ENCODE results near the gene ICE2.

The ICE2 gene

DNA sequence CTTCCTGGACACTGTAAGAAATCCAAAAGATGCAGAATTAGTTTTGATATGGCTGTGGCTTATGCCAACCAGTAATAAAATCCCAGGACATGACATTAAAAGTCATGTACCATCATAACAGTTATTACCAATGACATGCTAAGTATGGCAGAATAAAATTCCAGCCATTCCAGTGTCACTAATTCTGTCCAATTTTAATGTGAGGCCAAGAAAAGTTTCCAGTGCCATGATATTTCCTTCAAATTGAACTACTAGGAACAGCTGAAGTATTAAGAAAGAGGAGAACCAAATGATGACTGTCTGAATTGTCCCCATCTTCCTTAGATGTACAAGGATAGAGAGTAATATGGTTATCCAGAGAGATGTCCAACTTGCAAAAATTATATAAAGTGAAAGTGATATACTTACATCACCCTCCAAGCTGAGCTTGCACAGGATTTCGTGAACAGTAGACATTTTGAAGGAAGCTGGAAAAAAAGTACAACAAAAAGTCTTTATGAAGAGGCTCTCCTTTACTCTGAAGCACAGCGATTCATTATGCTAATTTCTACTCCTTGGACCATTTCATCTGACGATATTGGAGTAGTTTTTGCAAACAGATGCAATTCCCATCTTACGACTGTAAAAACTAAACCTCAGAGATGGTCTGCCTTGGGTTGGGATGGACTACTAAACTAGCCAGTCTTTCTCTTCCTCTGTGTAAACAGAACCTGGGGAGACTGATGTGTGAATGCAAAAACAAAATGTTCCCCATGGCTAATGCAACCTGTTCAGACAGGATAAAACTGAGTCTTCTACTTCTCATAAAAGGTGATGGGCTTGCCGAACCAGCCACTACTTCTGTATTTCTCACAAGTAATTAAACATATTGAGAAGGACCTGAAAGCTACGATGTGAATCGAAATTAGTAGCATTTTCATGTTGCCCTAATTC is 93.1 kb downstream of the ICE2 start:
- TF ChIP-seq, protein P1, sequence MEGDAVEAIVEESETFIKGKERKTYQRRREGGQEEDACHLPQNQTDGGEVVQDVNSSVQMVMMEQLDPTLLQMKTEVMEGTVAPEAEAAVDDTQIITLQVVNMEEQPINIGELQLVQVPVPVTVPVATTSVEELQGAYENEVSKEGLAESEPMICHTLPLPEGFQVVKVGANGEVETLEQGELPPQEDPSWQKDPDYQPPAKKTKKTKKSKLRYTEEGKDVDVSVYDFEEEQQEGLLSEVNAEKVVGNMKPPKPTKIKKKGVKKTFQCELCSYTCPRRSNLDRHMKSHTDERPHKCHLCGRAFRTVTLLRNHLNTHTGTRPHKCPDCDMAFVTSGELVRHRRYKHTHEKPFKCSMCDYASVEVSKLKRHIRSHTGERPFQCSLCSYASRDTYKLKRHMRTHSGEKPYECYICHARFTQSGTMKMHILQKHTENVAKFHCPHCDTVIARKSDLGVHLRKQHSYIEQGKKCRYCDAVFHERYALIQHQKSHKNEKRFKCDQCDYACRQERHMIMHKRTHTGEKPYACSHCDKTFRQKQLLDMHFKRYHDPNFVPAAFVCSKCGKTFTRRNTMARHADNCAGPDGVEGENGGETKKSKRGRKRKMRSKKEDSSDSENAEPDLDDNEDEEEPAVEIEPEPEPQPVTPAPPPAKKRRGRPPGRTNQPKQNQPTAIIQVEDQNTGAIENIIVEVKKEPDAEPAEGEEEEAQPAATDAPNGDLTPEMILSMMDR (IDR thresholded peaks at IDR 0.05; ENCODE audit: low read length, missing control alignments), result no peak
- peak; percentile 7 for DNase-seq (ENCODE audit: low read depth)
- H3K4me3 ChIP-seq (replicated peaks; ENCODE audit: low read depth, low read length), result no peak overlapping the region

DNA sequence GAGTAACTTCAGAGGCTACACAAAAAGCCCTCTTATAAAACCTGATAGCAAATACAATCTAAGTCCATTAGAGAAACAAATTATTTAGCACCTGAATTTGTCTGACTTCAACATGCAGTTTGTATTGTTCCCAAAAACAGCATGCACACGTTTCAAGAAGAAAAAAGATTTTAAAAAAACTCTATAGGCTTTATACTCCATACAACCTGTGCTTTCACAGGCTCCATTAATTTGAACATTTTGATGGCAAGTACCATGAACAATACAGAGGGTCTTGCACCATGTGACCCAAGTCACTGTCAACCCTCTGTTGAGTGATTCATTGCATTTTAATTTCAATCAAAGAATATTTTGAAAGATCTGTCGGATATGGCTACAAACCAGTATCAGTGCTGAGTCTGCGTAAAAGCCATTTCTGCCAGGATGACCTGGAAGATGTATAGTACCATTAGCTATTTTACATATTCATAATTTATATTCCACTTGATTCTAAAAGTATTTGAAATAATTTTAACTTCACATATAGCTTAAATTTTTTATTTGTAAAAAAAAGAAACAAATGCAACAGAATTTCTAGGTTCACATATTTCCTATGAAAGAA is 94.3 kb downstream of the ICE2 start:
- no peak for DNase-seq (ENCODE audit: low read depth)
- TF ChIP-seq, protein P1 (IDR thresholded peaks at IDR 0.05; ENCODE audit: low read length, missing control alignments), result no peak
- no peak overlapping the region for H3K4me3 ChIP-seq (replicated peaks; ENCODE audit: low read depth, low read length)

DNA sequence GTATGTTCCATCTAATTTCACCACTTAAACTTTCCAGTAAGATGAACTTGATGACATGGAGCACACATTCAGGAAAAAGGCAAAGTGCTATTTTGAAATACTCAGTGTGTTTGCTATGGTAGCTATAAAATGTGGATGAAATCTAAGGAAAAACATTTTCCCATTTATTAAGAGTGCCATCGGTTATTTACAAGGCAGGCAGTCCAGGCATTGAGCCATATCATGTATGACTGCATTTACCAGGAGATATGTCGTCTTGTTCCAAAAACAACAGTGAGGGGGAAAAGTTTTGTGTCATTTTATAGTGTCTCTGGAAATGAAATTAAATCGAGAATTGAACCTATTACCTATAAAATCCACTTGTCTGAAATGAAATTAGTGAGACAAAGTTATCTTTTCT is 94.9 kb downstream of the ICE2 start:
- DNase-seq (ENCODE audit: low read depth), result peak; percentile 64
- TF ChIP-seq, protein P1 (IDR thresholded peaks at IDR 0.05; ENCODE audit: low read length, missing control alignments), result no peak
- no peak overlapping the region for H3K4me3 ChIP-seq (replicated peaks; ENCODE audit: low read depth, low read length)

DNA sequence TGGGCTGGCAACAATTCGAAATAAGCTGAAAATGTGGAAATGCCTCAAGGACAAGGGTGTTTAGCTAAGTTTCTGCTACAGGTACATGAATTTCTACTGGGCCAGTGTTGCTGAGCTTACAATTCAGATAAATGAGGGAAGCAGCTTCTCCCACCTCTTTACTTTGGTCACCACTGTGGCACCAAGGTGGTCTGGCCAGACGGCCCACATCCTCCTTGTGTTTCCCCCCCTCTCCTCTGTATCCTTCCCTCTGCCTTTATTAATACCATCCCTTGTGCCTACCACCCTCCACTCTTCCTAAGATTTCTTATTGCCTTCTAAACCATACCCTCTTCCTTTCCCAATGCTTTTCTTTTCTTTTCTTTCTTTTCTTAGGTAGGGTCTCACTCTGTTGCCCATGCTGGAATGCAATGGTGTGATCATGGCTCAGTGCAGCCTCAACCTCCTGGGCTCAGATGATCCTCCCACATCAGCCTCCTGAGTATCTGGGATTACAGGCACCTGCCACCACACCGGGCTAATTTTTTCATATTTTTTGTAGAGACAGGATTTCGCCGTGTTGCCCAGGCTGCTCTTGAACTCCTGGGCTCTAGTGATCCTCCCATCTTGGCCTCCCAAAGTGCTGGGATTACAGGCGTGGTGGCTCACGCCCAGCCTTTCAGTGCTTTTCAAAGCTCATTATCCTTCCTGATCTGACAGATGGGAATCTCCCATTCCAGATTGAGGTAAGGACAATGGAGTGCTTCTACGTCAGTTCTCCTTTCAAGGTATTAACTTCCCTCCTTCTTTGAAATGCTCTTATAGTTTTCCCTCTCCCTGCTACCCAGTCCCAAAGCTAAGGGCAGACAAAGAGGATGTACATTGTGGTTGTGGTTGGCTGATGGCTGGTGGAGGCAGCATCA is 95.9 kb downstream of the ICE2 start:
- no peak overlapping the region for H3K4me3 ChIP-seq (replicated peaks; ENCODE audit: low read depth, low read length)
- TF ChIP-seq, protein P1 (IDR thresholded peaks at IDR 0.05; ENCODE audit: low read length, missing control alignments), result no peak
- DNase-seq (ENCODE audit: low read depth), result no peak

DNA sequence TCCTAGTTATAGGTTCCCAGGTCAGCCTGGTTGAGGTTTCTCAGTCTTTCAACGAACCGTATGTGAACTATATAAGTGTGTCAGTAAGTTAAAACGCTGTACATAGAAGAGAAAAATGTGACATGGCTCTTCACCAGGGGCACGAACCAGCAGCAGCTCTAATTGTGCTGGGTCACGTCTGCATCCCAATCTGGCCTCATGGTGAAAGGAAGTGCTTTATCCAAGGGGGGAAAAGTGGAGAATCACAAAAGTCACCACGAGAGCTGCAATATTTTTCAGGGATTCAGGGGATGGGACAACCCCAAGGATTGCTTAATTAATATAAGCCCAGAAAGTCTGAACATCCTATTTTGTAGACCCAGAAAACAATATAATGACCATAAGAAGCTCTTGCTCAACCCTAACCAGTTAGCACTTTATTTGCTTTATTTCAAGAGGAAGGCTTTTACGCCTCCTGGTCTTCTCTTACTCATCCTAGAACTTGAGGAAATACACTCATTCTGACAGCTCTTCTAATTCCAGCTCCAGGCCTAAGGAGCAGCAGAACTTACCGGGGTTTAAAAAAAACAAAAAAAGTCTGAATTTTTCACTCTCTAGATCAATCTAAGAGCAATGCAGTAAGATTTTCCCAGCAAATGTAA is 97.7 kb downstream of the ICE2 start:
- DNase-seq (ENCODE audit: low read depth), result peak; percentile 53
- H3K4me3 ChIP-seq (replicated peaks; ENCODE audit: low read depth, low read length), result no peak overlapping the region
- TF ChIP-seq, protein P1 (IDR thresholded peaks at IDR 0.05; ENCODE audit: low read length, missing control alignments), result no peak

DNA sequence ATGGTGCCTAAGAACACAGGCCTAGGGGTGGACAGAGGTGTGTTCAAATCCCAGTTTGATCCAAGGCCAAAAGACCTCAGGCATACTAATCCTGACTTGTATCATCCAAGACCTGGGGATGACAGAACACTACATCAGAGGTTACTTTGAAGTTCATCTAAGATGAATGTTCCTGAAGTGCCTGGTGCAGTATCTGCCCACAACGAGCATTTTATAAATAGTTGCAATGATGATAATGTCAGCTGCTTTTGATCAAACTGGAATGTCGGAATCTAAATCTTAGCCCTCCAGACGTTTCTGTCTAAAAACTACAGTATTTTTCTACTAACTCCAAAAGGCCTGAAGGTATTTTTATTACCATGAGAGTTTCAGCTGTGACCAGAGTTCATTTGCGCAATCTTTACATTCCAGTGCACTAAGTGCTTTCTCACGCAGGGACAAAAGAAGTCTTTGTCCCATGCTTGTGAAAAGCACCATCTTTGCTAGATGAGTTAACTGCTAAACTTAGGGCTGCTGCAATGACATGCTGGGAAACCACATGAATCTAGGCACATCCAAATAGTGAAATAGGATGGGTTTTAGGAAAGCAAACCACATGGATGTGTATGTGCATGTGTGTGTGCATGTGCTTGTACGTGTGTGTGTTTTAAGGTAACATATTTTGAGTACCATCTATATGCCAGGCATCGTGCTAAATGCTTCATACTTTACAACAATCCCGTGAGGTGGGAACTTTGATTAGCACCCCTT is 99.2 kb downstream of the ICE2 start:
- H3K4me3 ChIP-seq (replicated peaks; ENCODE audit: low read depth, low read length), result no peak overlapping the region
- DNase-seq (ENCODE audit: low read depth), result peak; percentile 95
- TF ChIP-seq, protein P1 (IDR thresholded peaks at IDR 0.05; ENCODE audit: low read length, missing control alignments), result no peak

All from fibroblast of pulmonary artery (primary cell).